HG03103 (cell line): ENCODE results near the gene MTG2.

Source experiments
- ATAC-seq: cut with Tn5 transposase; IDR thresholded peaks from one replicate; pipeline ENCODE4 v1.9.1; 2021; ENCODE audit warnings: low read depth; ENCODE audit not compliant: unreplicated experiment

MTG2 gene

DNA sequence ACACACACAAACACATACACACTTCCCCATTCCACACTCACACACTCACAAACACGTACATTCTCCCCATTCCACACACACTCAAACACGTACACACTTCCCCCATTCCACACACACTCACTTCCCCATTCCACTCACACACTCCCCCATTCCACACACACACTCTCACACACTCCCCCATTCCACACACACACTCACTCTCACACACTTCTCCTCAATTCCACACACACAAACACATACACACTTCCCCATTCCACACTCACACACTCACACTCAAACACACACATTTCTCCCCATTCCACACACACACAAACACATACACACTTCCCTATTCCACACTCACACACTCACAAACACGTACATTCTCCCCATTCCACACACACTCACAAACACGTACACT lies 46.8 kb downstream of the MTG2 start:
- ATAC-seq: no peak

DNA sequence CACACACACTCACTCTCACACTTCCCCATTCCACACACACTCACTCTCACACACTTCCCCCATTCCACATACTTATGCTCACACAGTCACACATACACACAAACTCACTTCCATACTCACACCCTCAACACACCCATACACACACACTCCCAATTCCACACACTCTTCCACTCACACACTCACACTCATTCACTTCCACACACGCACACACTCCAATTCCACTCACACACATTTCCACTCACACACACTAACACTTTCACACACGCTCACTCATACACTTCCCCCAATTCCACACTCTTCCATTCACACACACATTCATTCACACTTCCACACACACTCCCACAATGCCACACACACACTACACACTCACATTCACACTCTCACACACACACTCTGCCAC lies 47.4 kb downstream of the MTG2 start:
- no peak for ATAC-seq

DNA sequence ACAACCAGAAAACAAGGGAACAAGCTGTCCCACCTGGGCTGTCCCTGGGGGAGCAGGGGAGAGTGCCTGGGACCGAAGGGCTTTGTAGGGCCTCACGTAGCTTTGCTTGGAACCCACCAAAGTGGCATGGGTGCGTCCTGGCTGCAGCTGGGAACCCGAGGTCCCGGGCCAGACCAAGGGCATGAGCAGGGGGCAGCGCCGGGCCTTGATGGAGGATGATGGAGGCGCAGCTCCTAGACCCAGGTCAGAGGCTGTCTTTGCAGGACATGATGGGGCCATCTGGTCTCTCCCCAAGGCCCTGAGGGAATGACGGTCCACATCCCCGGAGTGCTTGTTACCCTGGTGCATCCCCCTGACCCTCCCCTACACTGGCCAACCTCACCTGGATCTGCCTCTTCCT lies 47.9 kb downstream of the MTG2 start:
- ATAC-seq: no peak

DNA sequence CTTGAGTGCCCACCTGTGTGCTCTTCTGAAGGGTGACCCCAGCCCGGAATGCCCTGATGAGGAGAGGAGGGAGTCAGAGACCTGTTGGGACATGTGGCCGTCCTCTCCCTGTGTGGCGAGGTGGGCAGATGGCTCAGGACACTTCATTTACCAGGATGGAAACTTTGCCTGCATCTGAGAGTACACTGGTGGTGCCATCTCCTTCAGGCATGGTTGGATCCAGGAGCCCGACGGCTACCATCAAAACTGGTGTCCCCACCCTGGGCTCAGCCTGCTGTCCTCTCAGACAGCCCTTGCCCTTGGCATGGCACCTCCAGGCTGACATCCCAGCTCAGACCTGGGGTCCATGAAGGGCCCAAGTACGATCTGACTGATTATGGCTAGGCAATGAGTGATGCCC lies 48.5 kb downstream of the MTG2 start:
- ATAC-seq: no peak

DNA sequence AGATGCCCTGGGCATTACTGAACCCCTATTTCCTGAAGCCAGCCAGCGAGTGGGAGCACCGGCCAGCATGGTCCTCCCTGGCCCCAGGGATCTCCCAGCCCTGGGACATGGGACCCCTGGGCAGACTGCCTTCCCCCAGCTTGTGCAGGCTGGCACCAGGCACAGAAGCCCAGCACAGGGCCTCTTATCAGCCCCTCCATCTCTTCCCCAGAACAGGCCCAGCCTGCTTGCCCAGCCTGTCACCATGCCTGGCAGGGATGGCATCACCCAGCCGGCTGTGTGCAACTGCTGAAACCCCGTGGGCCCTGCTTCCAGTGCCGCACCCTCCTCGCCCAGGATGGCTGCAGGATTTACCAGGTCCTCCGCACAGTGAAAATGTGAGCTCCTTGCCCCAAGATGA lies 49.4 kb downstream of the MTG2 start:
- ATAC-seq: no peak

DNA sequence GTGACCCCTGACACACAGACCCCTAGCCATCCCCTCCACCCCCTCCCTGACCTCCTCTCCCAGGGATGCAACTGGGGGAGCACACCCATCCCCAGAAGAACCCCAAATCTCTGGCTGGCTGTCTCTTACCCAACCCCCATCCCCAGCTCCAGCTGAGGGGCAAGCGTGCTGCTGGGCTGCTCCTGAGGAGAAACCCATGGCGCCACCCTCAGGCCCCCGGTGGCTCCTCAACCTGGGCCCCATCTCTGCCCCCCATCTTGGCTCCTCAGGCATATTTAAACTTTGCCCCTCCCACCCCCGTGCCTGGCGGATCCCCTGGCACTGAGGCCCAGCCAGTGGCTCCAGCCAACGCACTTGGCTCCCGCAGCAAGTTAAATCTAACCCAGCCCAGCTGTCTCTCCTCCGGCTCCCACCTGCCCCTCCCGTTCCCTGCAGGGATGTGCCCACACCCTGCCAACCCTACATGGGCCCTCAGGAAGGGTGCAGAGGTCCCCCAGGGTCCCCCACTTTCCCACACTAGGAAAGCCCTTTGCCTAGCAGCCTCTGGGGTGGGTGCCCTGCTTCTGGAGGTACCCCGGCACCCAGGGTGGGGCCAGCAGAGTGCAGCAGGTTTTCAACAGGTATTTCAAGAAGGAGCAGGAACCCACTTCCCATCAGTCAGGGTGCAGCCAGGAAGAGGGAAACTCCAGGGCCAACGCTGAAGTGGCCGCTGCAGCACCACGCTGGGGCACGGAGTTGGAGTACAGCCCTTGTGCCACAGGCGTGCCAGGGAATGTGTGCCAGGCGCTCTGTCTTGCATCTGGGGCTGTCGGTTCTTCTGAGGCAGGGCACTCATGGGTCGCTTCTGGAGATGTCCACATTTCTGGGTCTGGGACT lies 50.2 kb downstream of the MTG2 start:
- ATAC-seq: no peak

DNA sequence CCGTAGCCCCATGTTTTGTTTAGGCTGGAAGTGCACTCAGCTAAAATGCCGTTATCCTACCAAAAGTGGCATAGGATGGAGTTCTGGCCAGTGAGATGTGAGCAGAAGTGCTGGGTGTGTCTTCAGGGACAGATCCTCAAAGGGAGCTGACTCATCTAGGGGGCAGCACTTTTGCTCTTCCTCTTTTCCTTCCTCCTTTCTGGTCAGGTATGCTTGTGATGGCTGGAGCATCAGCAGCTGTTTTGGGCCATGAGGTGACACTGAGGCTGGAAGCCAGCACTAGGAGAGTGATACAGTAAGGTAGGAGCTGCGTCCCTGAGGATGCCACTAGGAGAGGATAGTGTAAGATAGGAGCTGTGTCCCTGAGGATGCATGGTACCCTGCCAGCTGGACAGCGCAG lies 50.9 kb downstream of the MTG2 start:
- ATAC-seq: no peak

DNA sequence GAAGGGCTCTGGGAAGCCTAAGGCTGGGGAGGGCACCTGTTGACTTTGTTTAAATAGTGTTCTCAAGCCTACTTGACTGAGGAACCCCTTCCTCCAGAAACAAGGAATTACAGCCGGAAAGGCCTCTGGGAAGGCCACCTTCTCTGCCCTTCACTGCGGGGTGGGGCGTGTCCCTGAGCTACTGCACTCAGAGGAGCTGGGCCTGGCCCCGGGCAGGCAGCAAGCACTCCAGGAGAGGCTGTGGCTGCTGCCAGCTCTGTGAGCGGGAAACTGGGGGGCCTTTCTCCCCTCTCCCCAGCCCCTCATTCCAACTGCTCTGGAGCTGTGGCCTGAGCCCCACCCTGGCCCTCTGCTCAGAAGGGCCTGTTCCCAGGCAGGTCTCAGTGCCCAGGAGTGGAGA lies 51.5 kb downstream of the MTG2 start:
- no peak for ATAC-seq

DNA sequence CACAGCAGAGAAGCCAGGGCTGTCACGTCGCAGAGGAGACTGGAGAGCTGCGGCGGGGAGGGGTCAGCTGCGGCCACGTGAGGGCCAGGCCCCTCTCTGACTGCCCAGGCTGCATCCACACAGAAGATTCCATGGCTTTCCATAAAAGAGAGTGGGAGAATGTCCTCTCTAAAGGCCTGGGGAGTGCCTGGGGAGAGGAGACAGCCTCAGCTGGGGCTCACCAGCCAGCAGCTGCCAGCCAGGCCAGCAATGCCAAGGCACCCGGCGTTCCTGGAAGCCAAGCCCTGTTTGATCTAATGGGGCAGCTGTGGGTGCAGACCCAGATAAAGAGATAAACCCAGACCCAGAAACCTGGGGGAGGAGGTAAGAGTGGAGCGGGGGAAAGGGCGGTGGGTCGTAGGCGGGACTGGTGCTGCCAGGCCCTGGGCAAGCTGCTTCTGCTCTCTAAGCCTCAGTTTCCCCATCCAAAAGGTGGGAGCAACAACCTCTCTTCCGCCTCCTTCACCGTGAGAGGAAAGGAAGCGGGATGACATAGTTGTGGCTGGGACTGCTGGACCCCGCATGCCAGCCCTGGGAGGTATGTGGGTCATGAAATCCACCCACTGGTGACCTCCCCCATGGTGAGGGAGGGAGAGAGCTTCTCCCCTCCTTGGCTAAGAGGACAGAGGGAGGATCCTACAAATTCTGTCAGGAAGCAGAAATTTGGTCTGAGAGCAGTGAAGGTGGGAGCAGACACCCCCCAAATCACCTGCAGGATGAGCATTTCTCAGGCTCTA lies 52.4 kb downstream of the MTG2 start:
- no peak for ATAC-seq

DNA sequence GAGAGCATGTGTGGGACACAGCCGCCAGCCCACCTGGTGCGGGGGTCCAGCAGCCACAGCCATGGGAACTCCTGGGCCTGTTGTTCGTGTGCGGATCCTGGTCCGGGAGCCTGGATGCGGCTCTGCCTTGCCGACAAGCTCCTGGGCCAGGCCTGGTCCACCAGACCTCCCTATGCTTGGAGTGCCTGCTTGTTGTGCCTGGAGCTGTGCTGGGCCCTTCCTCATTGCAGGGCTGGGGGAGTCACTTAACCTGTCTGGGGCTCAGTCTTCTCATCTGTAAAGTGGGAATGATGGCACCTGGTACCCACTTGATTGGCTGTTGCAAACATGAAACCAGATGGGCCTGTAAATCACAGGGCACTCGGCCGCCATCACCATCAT lies 52.9 kb downstream of the MTG2 start:
- ATAC-seq: no peak

DNA sequence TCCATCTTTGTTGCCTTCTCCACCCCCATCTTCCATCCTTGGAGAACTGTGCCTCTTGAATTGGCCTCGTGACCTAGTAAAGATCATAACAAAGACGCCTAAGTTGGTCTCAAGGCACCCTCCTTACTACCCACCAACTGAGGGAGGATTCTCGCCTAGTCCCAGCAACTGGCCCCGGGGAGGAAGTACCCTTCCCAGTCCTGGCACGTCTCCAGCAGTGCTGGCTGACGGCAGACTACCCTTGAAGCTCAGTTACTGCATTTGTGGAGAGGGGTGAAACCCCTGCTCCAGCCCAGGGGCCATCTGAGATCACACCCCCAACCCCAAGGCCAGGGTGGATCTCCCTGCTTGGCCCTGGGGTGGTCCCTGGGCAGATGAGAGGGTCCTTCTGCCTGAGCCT lies 53.4 kb downstream of the MTG2 start:
- no peak for ATAC-seq

DNA sequence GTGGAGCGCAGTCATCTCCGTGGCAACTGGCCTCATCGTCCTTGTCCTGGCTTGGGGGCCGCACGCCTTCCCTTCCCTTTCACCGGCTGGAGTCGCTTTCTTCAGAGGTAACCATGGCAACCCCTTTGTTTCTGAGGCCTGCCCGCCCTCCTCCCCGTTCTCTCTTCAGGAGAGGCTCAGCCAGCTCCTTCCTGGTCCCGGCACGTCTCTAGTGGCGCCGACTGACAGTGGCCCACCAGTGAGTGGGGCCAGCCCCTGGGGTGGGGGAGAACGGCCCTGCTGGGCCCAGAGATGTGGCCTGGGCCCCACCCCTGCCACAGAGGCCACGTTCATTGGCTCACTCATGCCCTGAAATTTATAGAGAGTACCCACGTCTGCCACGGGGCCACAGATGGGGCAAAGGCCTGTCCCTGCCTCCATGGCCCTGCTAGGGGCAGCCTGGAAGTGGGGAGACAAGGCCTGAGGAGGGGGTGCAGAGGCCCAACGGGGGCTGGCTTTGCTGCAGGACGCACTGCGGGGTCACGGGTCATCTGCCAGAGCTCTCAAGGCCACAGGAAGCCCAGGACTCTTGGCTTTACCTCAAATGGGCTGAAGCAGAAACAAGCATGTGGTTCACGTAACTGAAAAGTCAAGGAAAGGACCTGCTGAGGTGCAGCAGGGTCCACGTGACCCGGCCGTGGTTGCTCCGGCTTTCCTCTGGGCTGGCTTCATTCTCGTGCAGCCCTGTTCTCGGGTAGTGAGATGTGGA lies 54.1 kb downstream of the MTG2 start:
- ATAC-seq: no peak

DNA sequence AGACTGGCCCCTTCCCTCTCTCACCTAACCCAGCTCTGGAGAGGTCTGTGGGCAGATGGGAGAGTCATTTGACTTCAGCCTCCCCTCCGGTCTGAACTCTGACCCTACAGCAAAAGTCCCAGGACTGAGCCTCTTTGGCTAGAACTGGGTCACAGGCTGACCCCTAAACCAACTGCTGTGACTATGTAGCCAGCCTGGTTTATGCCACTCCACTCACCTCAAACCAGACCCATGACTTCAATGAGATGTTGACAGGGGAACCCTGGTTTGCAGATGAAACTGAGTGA lies 54.6 kb downstream of the MTG2 start:
- ATAC-seq: no peak

DNA sequence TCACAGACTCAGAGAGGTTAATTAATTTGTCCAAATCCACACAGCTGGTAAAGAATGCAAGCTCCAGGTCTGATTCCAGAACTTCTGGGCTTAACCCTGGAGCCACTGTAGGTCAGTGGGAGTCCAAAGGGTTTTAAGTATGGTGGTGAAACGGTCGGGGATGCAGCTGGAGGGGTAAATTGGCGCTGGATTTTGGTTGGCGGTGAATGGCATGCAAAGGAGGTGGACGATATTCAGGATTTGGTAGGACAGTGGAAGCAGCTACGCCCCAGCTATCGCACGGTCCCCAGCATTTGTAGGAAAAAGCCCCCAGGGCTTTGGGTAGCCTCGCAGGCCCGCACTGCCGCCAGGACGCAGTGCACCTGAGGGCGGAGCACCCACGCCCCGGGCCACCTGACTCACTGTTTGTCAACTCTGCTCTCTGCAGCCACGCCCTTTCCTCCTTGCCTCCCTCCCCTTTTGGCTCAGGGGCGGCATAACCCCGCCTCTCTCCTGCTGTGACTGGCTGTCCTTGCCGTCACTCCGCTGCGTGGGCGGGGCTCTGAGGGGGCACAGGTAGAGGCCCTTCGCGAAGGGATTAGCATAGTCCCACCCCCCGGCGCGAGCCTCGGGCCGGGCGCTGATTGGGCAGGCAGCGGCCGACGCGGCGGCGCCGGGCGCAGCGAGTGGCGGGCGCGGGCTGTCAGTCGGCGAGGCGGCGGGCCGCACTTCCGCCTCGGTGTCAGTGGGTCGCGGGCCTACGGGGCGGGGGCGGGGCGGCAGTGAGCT lies 55.2 kb downstream of the MTG2 start, which contains the start of gene OSBPL2:
TSS of gene OSBPL2 (plus strand) at position 721 of the 768 bp plus-strand sequence. CDS start 17,664 bp downstream, outside the sequence.
- ATAC-seq: peak; percentile 97

DNA sequence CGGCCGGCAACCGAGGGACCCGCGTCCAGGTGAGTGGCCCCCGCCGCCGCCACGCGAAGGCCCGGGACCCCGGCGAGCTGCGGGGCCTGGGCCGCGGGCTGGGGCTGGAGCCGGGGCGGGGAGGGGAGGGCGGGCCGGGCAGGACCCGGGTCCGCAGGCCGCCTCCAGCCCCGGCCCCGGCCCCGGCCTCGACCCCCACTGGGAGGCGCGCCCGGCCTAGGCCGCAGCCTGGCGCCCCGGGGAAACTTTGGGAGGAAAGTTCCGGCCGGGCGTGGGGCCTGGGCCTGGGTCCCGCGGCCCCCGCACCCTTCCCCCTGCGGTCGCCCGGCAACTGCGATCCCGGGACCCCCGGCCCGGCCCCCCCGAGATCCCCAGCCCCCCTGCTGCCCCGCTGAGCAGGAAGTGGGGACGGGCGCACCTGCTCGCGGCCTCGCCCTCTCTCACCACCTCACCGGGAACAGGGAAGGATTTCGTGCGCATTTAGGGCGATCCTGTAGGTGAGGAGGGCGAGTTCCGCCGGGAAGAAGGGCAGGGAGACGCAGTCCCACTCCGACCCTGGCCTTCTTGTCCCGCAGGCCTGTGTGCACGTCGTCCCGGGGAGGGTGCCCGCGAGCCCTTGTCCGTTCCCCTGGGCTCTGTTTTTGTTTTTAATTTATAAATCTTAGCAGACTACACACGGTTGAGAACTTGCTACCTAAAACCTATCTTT lies 55.9 kb downstream of the MTG2 start:
- peak; percentile 2 for ATAC-seq

DNA sequence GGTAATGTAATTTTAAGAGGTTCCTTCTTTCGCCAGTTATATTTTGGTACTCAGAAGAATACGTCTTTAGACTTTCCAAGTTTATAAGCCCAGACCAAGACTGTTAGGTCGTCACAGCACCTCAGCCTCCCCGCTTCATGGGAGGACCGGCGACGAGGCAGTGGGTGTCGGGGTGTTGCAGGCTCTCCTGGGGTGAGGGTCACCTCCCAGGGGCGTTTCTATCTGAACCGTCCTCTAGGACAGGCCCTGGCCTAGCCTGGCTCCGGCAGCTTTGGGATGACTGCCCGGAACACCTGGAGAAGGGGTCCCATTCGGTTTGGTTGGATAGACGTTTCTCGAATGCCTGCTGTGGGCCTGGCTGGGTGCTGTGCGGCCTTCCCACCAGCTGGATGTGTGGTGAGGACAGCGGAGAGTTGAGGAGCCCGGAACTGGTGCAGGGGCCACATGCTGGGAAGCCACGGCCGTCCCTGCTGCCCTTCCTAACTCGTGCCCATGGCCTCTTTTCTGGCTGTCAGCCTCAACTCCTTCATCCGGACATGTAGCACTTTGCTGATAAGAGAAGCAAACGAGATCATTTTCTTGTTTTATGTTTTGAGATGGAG lies 56.6 kb downstream of the MTG2 start:
- no peak for ATAC-seq

DNA sequence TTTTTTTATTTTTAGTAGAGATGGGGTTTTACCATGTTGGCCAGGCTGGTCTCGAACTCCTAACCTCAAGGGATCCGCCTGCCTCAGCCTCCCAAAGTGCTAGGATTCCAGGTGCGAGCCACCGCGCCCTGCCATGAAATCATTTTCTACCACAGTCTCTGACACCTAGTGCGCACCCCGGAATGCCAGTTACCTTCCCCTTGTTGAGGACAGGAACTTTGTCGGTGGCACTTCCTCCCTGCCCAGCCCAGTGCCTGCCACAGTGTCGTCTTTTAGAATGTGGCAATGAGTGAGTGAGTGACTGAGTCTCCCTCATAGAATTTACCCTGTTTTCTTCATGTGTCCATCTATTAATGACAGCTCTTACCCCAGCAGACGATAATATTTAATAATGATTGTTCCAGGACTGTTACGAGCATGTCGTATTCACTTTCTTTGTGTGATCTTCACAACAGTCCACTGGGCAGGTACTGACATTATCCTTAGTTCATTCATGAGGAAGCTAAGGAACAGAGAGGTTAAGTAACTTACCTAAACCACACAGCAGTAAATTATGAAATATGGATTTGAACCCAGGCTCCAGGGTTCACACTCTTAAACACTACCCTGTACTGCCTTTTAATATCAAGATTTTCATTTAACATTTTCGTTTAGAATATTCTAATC lies 57.3 kb downstream of the MTG2 start:
- no peak for ATAC-seq

DNA sequence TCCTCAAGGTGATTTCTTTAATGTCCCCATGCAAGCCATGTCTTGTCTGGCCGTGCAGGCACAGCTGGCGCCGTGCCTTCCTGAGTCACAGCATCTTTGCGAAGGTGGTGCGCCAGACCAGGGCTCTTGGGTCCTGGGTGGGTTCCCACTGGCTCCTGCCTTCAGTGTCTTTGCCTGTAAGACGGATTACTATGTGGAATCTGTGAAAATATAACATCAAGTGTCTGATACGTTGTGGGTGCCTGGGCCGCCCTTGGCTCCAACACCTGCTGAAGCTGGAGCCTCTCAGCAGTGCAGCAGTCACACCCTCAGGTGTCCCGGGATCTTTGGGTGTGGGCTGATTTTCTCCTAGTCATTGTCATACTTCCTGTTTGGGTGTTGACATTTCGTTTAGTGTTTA lies 58.7 kb downstream of the MTG2 start:
- no peak for ATAC-seq

DNA sequence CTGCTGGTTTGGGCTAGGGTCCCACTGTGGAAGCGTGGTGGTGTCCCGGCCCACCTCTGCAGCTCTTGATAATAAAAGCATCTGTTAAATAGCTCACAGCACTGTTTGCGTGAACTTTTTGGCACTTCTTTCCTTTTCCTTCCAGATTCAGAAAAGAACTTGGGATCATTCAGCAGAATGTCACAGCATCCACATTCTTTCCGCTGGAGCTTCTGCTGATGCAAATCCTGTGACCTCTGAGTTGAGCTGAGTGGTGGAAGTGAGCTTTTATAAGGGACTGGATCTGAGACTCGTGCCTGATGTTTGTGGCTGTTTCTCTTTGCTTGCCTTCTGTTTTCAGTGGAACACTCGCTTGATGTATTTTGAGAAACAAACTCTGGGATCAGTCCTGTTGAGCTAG lies 59.3 kb downstream of the MTG2 start:
- no peak for ATAC-seq
